ENCODE data around the gene SYDE2.
"Not testable (repeated sequence)": the region's sequence is repeated elsewhere in the genome, so short reads cannot be mapped to it uniquely, and the experiment has no call there.

GRCh38 chr1:85249042-85249441 is 48.2 kb upstream of the SYDE2 start:
- not testable (repeated sequence) for TF ChIP-seq CTCF, POLR2AphosphoS5 (IDR thresholded peaks at IDR 0.05)
